GM19438 (cell line): ENCODE data around the gene FZD7.

Source experiments
- ATAC-seq: cut with Tn5 transposase; IDR thresholded peaks from one replicate; pipeline ENCODE4 v1.9.1; 2021; ENCODE audit warnings: low read depth; ENCODE audit not compliant: unreplicated experiment

Gene FZD7

GRCh38 chr2:202064881-202065230, 31.2 kb downstream of the FZD7 start:
- no peak for ATAC-seq

- no peak for ATAC-seq
Measured at GRCh38 chr2:202065876-202066275, 32.2 kb downstream of the FZD7 start.

GRCh38 chr2:202066875-202067274, 33.2 kb downstream of the FZD7 start:
- ATAC-seq = no peak

- no peak for ATAC-seq
Measured at GRCh38 chr2:202067589-202067988, 33.9 kb downstream of the FZD7 start.

GRCh38 chr2:202069170-202070067, 35.8 kb downstream of the FZD7 start:
- ATAC-seq = no peak

GRCh38 chr2:202071107-202071506, 37.5 kb downstream of the FZD7 start:
- ATAC-seq = no peak

- no peak for ATAC-seq
Measured at GRCh38 chr2:202072226-202072625, 38.6 kb downstream of the FZD7 start.

- no peak for ATAC-seq
Measured at GRCh38 chr2:202072737-202073401, 39.2 kb downstream of the FZD7 start, which contains the start of gene KIAA2012. Gene KIAA2012 (plus strand): TSS chr2:202073255. CDS start chr2:202073628, 373 bp downstream.

GRCh38 chr2:202074324-202074723, 40.7 kb downstream of the FZD7 start:
- ATAC-seq = no peak

GRCh38 chr2:202079310-202079709, 45.7 kb downstream of the FZD7 start:
- no peak for ATAC-seq

GRCh38 chr2:202084265-202084664, 50.6 kb downstream of the FZD7 start:
- ATAC-seq = no peak
